Measurements from ENCODE around the gene HSPB1.

Gene HSPB1

DNA sequence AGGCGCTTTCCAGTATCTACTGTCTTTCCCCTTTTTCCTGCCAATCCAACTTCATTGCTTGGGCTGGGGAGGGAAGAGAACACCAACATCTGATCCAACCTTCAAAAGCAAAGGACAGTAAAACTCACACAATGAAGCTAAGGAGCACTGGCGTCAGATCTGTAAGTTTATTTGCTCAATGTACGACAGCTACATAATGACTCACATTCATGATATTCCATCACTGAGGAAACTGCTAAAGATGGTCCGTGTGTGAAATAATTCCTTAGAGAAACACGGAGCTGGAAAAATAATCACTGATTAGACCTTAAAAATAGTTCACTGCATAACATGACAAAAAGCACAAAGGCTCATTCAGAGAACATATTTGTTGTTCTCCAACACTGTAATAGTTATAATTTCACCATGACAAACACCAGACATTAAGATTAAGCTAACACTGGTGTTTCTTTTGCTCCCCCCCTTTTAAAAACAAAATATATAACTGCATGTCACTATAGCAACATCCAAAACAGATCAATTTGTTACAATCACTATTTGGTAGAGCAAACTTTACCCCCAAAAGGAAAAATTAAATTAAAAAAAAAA is 24.3 kb downstream of the HSPB1 start:
- TF ChIP-seq, protein P1, sequence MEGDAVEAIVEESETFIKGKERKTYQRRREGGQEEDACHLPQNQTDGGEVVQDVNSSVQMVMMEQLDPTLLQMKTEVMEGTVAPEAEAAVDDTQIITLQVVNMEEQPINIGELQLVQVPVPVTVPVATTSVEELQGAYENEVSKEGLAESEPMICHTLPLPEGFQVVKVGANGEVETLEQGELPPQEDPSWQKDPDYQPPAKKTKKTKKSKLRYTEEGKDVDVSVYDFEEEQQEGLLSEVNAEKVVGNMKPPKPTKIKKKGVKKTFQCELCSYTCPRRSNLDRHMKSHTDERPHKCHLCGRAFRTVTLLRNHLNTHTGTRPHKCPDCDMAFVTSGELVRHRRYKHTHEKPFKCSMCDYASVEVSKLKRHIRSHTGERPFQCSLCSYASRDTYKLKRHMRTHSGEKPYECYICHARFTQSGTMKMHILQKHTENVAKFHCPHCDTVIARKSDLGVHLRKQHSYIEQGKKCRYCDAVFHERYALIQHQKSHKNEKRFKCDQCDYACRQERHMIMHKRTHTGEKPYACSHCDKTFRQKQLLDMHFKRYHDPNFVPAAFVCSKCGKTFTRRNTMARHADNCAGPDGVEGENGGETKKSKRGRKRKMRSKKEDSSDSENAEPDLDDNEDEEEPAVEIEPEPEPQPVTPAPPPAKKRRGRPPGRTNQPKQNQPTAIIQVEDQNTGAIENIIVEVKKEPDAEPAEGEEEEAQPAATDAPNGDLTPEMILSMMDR (IDR thresholded peaks at IDR 0.05; ENCODE audit: insufficient read depth, missing control alignments) = no peak
- DNase-seq (ENCODE audit: insufficient read length, low spot score) = no peak
- no peak for FAIRE-seq

- FAIRE-seq (no peak), DNase-seq (ENCODE audit: insufficient read length, low spot score) (no peak)
- TF ChIP-seq, protein P1 (IDR thresholded peaks at IDR 0.05; ENCODE audit: insufficient read depth, missing control alignments) = no peak
Measured at GRCh38 chr7:76327610-76328009, 25.1 kb downstream of the HSPB1 start.

DNA sequence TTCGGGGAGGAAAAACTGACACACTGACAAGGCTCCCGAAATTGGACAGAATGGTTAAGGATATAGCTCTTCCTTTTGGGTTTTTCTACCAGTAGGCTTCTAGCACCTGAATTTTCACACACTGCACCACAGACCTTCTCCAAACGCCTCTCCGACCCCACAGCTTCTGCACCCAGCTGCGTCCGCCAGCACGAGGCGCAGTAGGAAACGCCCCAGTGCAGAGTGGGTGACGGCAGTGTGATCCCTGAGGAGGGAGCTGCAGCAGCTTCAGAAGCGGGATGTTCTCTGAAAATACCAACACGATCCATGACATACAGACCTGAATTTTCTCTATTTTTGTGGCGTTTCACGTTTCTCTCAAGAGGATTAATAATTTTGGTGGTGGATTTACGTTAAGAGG is 25.9 kb downstream of the HSPB1 start:
- TF ChIP-seq, protein P1 (IDR thresholded peaks at IDR 0.05; ENCODE audit: insufficient read depth, missing control alignments) = no peak
- no peak for DNase-seq (ENCODE audit: insufficient read length, low spot score)
- FAIRE-seq = no peak

GRCh38 chr7:76329479-76329878 is 27.0 kb downstream of the HSPB1 start:
- DNase-seq (ENCODE audit: insufficient read length, low spot score) (no peak), FAIRE-seq (no peak)
- TF ChIP-seq, protein P1 (IDR thresholded peaks at IDR 0.05; ENCODE audit: insufficient read depth, missing control alignments) = no peak

DNA sequence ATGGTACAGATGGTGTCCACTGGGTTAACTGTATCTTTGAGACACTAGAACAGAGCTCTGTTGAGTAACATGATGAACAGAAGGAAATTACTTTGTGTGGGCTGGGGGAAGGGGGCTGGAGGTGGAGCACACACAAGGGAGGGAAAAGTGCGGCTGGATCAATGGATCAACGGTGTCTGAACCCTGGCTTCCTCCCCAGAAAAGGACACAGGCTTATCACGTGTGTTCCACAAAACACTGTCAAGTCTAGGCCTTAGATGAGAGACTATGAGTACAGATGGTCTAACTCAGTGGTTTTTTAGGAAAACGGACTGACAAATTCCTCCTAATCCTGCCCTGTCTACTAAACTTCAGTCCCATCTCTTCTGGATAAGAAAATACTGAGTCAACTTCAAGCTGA is 27.8 kb downstream of the HSPB1 start:
- FAIRE-seq (no peak), DNase-seq (ENCODE audit: insufficient read length, low spot score) (no peak)
- TF ChIP-seq, protein P1 (IDR thresholded peaks at IDR 0.05; ENCODE audit: insufficient read depth, missing control alignments) = no peak

- TF ChIP-seq, protein P1 (IDR thresholded peaks at IDR 0.05; ENCODE audit: insufficient read depth, missing control alignments) = no peak
- DNase-seq (ENCODE audit: insufficient read length, low spot score) (no peak), FAIRE-seq (no peak)
Measured at GRCh38 chr7:76330673-76331072, 28.2 kb downstream of the HSPB1 start.

- FAIRE-seq (no peak), DNase-seq (ENCODE audit: insufficient read length, low spot score) (no peak)
- TF ChIP-seq, protein P1 (IDR thresholded peaks at IDR 0.05; ENCODE audit: insufficient read depth, missing control alignments) = no peak
Measured at GRCh38 chr7:76332078-76332477, 29.6 kb downstream of the HSPB1 start.

All from D721Med (cell line).